SK-N-SH treated with all-trans-retinoic acid at 6 μM for 48 hours (cell line): ENCODE results near the gene MLLT1.
A peak's percentile ranks its signal among the peaks of the same experiment; 100 is the strongest.

Experiments
- ATAC-seq: fragments of 200-7000 bp; cut with Tn5 transposase; 3 replicates; pipeline ENCODE4 v1.9.1; 2020; ENCODE audit warnings: mild to moderate bottlenecking, moderate library complexity
- ARNTL ChIP-seq: fragments of 450-650 bp; formaldehyde crosslinking; IDR thresholded peaks from 2 replicates; pipeline ENCODE4 v1.5.0; 2020; ENCODE audit warnings: low read depth, mild to moderate bottlenecking, moderate library complexity, borderline replicate concordance
- BACH2 ChIP-seq: fragments of 250-450 bp; sonication (Bioruptor Pico); IDR thresholded peaks from 2 replicates; pipeline ENCODE4 v1.9.0; 2021; ENCODE audit warnings: mild to moderate bottlenecking, borderline replicate concordance
- CSDC2 ChIP-seq: fragments of 250-450 bp; sonication (Bioruptor Pico); IDR thresholded peaks from 2 replicates; pipeline ENCODE4 v1.5.0; 2020; ENCODE audit warnings: mild to moderate bottlenecking, moderate library complexity
- GLIS3 ChIP-seq: fragments of 250-450 bp; sonication (Bioruptor Pico); IDR thresholded peaks from 2 replicates; pipeline ENCODE4 v1.5.0; 2020; ENCODE audit warnings: mild to moderate bottlenecking, moderate library complexity
- ISL1 ChIP-seq: fragments of 250-450 bp; sonication (Bioruptor Pico); IDR thresholded peaks from 2 replicates; pipeline ENCODE4 v2.1.2; 2022; ENCODE audit warnings: mild to moderate bottlenecking, moderate library complexity
- RARB ChIP-seq: fragments of 250-450 bp; sonication (Bioruptor Pico); IDR thresholded peaks from 2 replicates; pipeline ENCODE4 v1.8.0; 2021; ENCODE audit warnings: mild to moderate bottlenecking, moderate library complexity
- TCF4 ChIP-seq: fragments of 250-450 bp; sonication (Bioruptor Pico); IDR thresholded peaks from 2 replicates; pipeline ENCODE4 v1.8.0; 2021; ENCODE audit warnings: mild to moderate bottlenecking, moderate library complexity, borderline replicate concordance
- TOX ChIP-seq: fragments of 250-450 bp; sonication (Bioruptor Pico); IDR thresholded peaks from 2 replicates; pipeline ENCODE4 v1.8.0; 2021; ENCODE audit warnings: mild to moderate bottlenecking, moderate library complexity, borderline replicate concordance
- ZC3H10 ChIP-seq: fragments of 250-450 bp; sonication (Bioruptor Pico); IDR thresholded peaks from 2 replicates; pipeline ENCODE4 v1.5.1; 2021; ENCODE audit warnings: mild to moderate bottlenecking, moderate library complexity
- ZFP3 ChIP-seq: fragments of 250-450 bp; sonication (Bioruptor Pico); IDR thresholded peaks from 2 replicates; pipeline ENCODE4 v1.5.0; 2020; ENCODE audit warnings: mild to moderate bottlenecking, moderate library complexity
- ZFP30 ChIP-seq: fragments of 450-650 bp; formaldehyde crosslinking; IDR thresholded peaks from 2 replicates; pipeline ENCODE4 v1.5.0; 2022; ENCODE audit warnings: mild to moderate bottlenecking, moderate library complexity
- ZNF565 ChIP-seq: fragments of 450-650 bp; formaldehyde crosslinking; conservative IDR thresholded peaks from 2 replicates; pipeline ENCODE4 v1.5.0; 2020; ENCODE audit warnings: low read depth, mild to moderate bottlenecking, moderate library complexity
- ZNF70 ChIP-seq: fragments of 450-650 bp; formaldehyde crosslinking; IDR thresholded peaks from 2 replicates; pipeline ENCODE4 v1.5.0; 2020; ENCODE audit warnings: mild to moderate bottlenecking, moderate library complexity
- ZNF8 ChIP-seq: fragments of 450-650 bp; formaldehyde crosslinking; IDR thresholded peaks from 2 replicates; pipeline ENCODE4 v1.5.0; 2020; ENCODE audit warnings: mild to moderate bottlenecking, moderate library complexity
- TF ChIP-seq, protein P1 (sequence below): fragments of 250-450 bp; sonication (Bioruptor Pico); IDR thresholded peaks from 2 replicates; pipeline ENCODE4 v1.5.1; 2020; ENCODE audit warnings: low read depth, mild to moderate bottlenecking, moderate library complexity
- TF ChIP-seq, protein P2 (sequence below): fragments of 250-450 bp; sonication (Bioruptor Pico); IDR thresholded peaks from 2 replicates; pipeline ENCODE4 v1.8.0; 2020; ENCODE audit warnings: mild to moderate bottlenecking, moderate library complexity, borderline replicate concordance
- TF ChIP-seq, protein P3 (sequence below): fragments of 250-450 bp; sonication (Bioruptor Pico); IDR thresholded peaks from 2 replicates; pipeline ENCODE4 v1.8.0; 2021; ENCODE audit warnings: low read depth, mild to moderate bottlenecking, moderate library complexity, borderline replicate concordance
- TF ChIP-seq, protein P4 (sequence below): fragments of 250-450 bp; sonication (Bioruptor Pico); IDR thresholded peaks from 2 replicates; pipeline ENCODE4 v1.5.1; 2021; ENCODE audit warnings: mild to moderate bottlenecking, moderate library complexity
- TF ChIP-seq, protein P5 (sequence below): fragments of 250-450 bp; sonication (Bioruptor Pico); IDR thresholded peaks from 2 replicates; pipeline ENCODE4 v1.5.0; 2020; ENCODE audit warnings: mild to moderate bottlenecking, moderate library complexity

The MLLT1 gene, protein sequence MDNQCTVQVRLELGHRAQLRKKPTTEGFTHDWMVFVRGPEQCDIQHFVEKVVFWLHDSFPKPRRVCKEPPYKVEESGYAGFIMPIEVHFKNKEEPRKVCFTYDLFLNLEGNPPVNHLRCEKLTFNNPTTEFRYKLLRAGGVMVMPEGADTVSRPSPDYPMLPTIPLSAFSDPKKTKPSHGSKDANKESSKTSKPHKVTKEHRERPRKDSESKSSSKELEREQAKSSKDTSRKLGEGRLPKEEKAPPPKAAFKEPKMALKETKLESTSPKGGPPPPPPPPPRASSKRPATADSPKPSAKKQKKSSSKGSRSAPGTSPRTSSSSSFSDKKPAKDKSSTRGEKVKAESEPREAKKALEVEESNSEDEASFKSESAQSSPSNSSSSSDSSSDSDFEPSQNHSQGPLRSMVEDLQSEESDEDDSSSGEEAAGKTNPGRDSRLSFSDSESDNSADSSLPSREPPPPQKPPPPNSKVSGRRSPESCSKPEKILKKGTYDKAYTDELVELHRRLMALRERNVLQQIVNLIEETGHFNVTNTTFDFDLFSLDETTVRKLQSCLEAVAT

DNA sequence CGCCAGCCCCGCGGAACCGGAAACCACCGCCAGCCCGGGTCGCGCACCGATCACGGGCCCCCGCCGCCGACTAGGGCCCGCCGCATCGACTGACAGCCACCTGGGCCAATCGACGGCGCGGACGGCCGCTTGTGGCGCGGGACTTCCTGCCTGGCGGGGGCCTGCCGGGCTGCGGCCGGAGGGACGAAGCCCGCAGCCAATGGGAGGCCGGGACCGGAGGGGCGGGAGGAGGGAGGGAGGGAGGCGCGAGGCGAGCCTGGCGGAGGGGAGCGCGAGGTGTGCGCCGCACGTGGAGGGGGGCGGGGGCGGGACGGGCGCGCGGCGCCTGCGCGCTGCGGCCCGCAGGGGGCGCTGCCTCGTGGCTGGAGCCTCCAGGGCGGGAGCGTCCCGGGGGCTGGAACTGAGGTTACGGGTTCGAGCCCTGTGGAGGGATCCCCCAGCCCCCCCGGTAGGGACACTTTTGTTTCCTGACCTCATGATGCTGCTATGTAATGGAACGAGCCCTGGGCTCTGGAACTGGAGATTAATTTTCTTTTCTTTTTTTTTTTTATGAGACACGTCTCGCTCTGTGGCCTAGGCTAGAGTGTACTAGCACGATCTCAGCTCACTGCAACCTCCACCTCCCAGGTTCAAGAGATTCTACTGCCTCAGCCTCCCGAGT lies at the start of gene MLLT1:
MLLT1 (minus strand) TSS at position 45 of the 661 bp plus-strand sequence. CDS start 191 bp downstream, outside the sequence.
- TF ChIP-seq ZNF8 (CRISPR knock-in tag) (no peak), ZFP3 (CRISPR knock-in tag) (no peak), ISL1 (no peak), BACH2 (CRISPR knock-in tag) (no peak), ZNF70 (no peak), ARNTL (CRISPR knock-in tag) (no peak), ZC3H10 (no peak)
- TF ChIP-seq, protein P1, sequence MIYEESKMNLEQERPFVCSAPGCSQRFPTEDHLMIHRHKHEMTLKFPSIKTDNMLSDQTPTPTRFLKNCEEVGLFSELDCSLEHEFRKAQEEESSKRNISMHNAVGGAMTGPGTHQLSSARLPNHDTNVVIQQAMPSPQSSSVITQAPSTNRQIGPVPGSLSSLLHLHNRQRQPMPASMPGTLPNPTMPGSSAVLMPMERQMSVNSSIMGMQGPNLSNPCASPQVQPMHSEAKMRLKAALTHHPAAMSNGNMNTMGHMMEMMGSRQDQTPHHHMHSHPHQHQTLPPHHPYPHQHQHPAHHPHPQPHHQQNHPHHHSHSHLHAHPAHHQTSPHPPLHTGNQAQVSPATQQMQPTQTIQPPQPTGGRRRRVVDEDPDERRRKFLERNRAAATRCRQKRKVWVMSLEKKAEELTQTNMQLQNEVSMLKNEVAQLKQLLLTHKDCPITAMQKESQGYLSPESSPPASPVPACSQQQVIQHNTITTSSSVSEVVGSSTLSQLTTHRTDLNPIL (CRISPR knock-in tag) = no peak
- TF ChIP-seq, protein P2, sequence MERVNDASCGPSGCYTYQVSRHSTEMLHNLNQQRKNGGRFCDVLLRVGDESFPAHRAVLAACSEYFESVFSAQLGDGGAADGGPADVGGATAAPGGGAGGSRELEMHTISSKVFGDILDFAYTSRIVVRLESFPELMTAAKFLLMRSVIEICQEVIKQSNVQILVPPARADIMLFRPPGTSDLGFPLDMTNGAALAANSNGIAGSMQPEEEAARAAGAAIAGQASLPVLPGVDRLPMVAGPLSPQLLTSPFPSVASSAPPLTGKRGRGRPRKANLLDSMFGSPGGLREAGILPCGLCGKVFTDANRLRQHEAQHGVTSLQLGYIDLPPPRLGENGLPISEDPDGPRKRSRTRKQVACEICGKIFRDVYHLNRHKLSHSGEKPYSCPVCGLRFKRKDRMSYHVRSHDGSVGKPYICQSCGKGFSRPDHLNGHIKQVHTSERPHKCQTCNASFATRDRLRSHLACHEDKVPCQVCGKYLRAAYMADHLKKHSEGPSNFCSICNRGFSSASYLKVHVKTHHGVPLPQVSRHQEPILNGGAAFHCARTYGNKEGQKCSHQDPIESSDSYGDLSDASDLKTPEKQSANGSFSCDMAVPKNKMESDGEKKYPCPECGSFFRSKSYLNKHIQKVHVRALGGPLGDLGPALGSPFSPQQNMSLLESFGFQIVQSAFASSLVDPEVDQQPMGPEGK = no peak
- TF ChIP-seq, protein P3, sequence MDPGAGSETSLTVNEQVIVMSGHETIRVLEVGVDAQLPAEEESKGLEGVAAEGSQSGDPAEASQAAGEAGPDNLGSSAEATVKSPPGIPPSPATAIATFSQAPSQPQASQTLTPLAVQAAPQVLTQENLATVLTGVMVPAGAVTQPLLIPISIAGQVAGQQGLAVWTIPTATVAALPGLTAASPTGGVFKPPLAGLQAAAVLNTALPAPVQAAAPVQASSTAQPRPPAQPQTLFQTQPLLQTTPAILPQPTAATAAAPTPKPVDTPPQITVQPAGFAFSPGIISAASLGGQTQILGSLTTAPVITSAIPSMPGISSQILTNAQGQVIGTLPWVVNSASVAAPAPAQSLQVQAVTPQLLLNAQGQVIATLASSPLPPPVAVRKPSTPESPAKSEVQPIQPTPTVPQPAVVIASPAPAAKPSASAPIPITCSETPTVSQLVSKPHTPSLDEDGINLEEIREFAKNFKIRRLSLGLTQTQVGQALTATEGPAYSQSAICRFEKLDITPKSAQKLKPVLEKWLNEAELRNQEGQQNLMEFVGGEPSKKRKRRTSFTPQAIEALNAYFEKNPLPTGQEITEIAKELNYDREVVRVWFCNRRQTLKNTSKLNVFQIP (CRISPR knock-in tag) = no peak
- TF ChIP-seq, protein P4, sequence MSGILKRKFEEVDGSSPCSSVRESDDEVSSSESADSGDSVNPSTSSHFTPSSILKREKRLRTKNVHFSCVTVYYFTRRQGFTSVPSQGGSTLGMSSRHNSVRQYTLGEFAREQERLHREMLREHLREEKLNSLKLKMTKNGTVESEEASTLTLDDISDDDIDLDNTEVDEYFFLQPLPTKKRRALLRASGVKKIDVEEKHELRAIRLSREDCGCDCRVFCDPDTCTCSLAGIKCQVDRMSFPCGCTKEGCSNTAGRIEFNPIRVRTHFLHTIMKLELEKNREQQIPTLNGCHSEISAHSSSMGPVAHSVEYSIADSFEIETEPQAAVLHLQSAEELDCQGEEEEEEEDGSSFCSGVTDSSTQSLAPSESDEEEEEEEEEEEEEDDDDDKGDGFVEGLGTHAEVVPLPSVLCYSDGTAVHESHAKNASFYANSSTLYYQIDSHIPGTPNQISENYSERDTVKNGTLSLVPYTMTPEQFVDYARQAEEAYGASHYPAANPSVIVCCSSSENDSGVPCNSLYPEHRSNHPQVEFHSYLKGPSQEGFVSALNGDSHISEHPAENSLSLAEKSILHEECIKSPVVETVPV = no peak
- TF ChIP-seq, all 23 proteins: peak for 0
- ATAC-seq = peak; percentile 100

DNA sequence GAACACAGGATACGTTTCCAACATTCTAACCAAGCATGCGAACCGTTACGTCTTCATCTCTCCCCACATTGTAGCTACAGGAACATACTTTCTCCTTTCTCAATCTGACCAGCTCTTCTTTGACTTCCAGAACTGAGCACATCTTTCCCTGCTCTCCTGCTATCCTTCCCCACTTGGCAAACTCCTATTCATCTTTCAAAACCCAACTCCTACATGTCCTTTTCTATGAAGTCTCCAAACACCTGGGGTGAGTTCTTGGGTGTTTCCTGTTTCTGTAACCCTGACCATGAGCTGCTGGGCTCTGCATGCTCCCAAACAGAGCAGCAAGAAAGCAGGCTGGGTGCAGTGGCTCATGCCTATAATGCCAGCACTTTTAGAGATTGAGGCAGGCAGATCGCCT lies 47.0 kb upstream of the MLLT1 start:
- TF ChIP-seq ZFP3 (CRISPR knock-in tag) (peak; percentile 94), ZFP30 (CRISPR knock-in tag) (no peak)
- TF ChIP-seq, all 23 proteins: peak for 1
- no peak for ATAC-seq

DNA sequence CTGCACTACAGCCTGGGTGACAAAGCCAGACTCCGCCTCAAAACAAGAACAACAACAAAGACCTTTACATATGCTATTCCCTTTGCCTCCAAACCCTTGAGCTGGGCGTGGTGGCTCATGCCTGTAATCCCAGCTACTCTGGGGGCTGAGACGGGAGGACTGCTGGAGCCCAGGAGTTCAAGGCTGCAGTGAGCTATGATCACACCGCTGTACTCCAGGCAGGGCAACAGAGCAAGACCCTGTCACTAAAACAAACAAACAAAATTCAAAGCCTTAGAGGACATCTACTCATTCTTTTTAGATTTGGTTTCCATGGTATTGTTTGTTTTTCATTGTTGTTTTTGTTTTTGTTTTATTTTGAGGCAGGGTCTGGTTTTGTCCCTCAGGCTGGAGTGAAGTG lies 45.8 kb upstream of the MLLT1 start:
- no peak for TF ChIP-seq ARNTL (CRISPR knock-in tag)
- TF ChIP-seq TOX (CRISPR knock-in tag) = no peak
- TF ChIP-seq, protein P4 = no peak
- TF ChIP-seq ZFP3 (CRISPR knock-in tag) = no peak
- TF ChIP-seq, protein P1 (CRISPR knock-in tag) = no peak
- no peak for TF ChIP-seq ZNF8 (CRISPR knock-in tag)
- no peak for TF ChIP-seq BACH2 (CRISPR knock-in tag)
- TF ChIP-seq ZNF70 = no peak
- no peak for TF ChIP-seq CSDC2 (CRISPR knock-in tag)
- no peak for TF ChIP-seq ZNF565 (CRISPR knock-in tag)
- TF ChIP-seq RARB (CRISPR knock-in tag) = no peak
- TF ChIP-seq, protein P5, sequence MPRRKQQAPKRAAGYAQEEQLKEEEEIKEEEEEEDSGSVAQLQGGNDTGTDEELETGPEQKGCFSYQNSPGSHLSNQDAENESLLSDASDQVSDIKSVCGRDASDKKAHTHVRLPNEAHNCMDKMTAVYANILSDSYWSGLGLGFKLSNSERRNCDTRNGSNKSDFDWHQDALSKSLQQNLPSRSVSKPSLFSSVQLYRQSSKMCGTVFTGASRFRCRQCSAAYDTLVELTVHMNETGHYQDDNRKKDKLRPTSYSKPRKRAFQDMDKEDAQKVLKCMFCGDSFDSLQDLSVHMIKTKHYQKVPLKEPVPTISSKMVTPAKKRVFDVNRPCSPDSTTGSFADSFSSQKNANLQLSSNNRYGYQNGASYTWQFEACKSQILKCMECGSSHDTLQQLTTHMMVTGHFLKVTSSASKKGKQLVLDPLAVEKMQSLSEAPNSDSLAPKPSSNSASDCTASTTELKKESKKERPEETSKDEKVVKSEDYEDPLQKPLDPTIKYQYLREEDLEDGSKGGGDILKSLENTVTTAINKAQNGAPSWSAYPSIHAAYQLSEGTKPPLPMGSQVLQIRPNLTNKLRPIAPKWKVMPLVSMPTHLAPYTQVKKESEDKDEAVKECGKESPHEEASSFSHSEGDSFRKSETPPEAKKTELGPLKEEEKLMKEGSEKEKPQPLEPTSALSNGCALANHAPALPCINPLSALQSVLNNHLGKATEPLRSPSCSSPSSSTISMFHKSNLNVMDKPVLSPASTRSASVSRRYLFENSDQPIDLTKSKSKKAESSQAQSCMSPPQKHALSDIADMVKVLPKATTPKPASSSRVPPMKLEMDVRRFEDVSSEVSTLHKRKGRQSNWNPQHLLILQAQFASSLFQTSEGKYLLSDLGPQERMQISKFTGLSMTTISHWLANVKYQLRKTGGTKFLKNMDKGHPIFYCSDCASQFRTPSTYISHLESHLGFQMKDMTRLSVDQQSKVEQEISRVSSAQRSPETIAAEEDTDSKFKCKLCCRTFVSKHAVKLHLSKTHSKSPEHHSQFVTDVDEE (CRISPR knock-in tag) = no peak
- no peak for TF ChIP-seq ISL1
- TF ChIP-seq, protein P2 = no peak
- no peak for TF ChIP-seq GLIS3 (CRISPR knock-in tag)
- no peak for TF ChIP-seq TCF4 (CRISPR knock-in tag)
- no peak for TF ChIP-seq ZC3H10
- ATAC-seq = no peak
